ENCODE results near the gene LRRC71.
"Not testable (repeated sequence)": the region's sequence is repeated elsewhere in the genome, so short reads cannot be mapped to it uniquely, and the experiment has no call there.

GRCh38 chr1:156926695-156927094 lies 6.3 kb downstream of the LRRC71 start:
- TF ChIP-seq CTCF, POLR2A, EP300 (IDR thresholded peaks at IDR 0.05): not testable (repeated sequence)
